HG03097 (cell line): ENCODE results near the gene ATP13A3.

ENCODE experiments used
- ATAC-seq: cut with Tn5 transposase; IDR thresholded peaks from one replicate; pipeline ENCODE4 v1.9.1; 2021; ENCODE audit not compliant: unreplicated experiment, low FRiP score

The ATP13A3 gene

GRCh38 chr3:194396859-194397756, 89.7 kb downstream of the ATP13A3 start:
- no peak for ATAC-seq

- ATAC-seq = no peak
These were observed 90.3 kb downstream of the ATP13A3 start for GRCh38 chr3:194396539-194396858.

- no peak for ATAC-seq
These were observed 90.8 kb downstream of the ATP13A3 start for GRCh38 chr3:194395778-194396538.

- no peak for ATAC-seq
These were observed 91.6 kb downstream of the ATP13A3 start for GRCh38 chr3:194395212-194395611.

GRCh38 chr3:194392576-194392975, 94.2 kb downstream of the ATP13A3 start:
- ATAC-seq = no peak

GRCh38 chr3:194390835-194391234, 96.0 kb downstream of the ATP13A3 start:
- no peak for ATAC-seq

GRCh38 chr3:194389269-194389668, 97.5 kb downstream of the ATP13A3 start:
- ATAC-seq = no peak

GRCh38 chr3:194387926-194388418, 98.8 kb downstream of the ATP13A3 start:
- ATAC-seq = no peak

- no peak for ATAC-seq
These were observed 99.5 kb downstream of the ATP13A3 start for GRCh38 chr3:194387276-194387675.

- no peak for ATAC-seq
These were observed 100.2 kb downstream of the ATP13A3 start for GRCh38 chr3:194386648-194387047.

GRCh38 chr3:194386066-194386465, 100.7 kb downstream of the ATP13A3 start:
- no peak for ATAC-seq

GRCh38 chr3:194384569-194385001, 102.2 kb downstream of the ATP13A3 start:
- ATAC-seq = no peak

- ATAC-seq = no peak
These were observed 102.6 kb downstream of the ATP13A3 start for GRCh38 chr3:194384156-194384555.

GRCh38 chr3:194383276-194383940, 103.4 kb downstream of the ATP13A3 start:
- no peak for ATAC-seq

- no peak for ATAC-seq
These were observed 103.9 kb downstream of the ATP13A3 start for GRCh38 chr3:194382892-194383223.

- ATAC-seq = no peak
These were observed 104.5 kb downstream of the ATP13A3 start for GRCh38 chr3:194382196-194382891.

- no peak for ATAC-seq
These were observed 105.3 kb downstream of the ATP13A3 start for GRCh38 chr3:194381460-194381875.

- no peak for ATAC-seq
These were observed 106.5 kb downstream of the ATP13A3 start for GRCh38 chr3:194380326-194380725.

- ATAC-seq = no peak
These were observed 107.2 kb downstream of the ATP13A3 start for GRCh38 chr3:194379651-194380050.

GRCh38 chr3:194379231-194379630, 107.6 kb downstream of the ATP13A3 start:
- ATAC-seq = no peak

- ATAC-seq = no peak
These were observed 109.1 kb downstream of the ATP13A3 start for GRCh38 chr3:194377708-194378107.
